Measurements from ENCODE around the gene FLII. TPM values are rescaled to one million over a fixed set of nuclear protein-coding genes. Genes with fewer than 3 reads are reported as not detected.

Gene FLII
- total and polyA plus RNA-seq, 2 donors (not counting 1 experiment from before 2014, with no cell fraction given) = 199 to 395 TPM

DNA sequence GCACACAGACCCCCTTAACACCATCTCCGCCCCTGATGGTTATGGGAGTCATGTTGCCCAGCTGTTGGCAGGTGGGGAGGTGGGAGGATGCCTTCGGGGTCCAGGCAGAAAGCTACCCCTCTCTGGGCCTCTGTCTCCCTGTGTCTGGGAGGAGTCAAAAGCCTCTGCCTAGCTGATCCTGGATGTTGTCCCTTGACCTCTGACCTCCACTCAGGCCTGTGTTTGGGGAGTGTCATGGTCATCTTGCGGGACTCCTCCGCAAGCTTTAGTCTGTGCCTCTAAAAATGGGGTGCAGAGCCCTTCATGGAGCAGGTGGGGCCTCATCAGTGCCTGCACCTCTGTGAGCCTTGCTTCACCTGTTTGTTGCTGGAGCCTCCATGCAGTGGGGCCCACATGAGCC is 29.3 kb downstream of the FLII start:
- no peak overlapping the region for H3K9ac ChIP-seq (ENCODE audit: insufficient read depth, low read length)
- no peaks in the 10 kb centered on the region for H3K27me3 ChIP-seq (ENCODE audit: control insufficient read depth, insufficient read depth, low read length)
- peaks cover 11% of the 10 kb centered on the region for H3K79me2 ChIP-seq (ENCODE audit: control insufficient read depth, insufficient read depth, low read length)
- TF ChIP-seq EZH2 (IDR thresholded peaks at IDR 0.05; ENCODE audit: low read length, missing control alignments) = no peak
- TF ChIP-seq, protein P1, sequence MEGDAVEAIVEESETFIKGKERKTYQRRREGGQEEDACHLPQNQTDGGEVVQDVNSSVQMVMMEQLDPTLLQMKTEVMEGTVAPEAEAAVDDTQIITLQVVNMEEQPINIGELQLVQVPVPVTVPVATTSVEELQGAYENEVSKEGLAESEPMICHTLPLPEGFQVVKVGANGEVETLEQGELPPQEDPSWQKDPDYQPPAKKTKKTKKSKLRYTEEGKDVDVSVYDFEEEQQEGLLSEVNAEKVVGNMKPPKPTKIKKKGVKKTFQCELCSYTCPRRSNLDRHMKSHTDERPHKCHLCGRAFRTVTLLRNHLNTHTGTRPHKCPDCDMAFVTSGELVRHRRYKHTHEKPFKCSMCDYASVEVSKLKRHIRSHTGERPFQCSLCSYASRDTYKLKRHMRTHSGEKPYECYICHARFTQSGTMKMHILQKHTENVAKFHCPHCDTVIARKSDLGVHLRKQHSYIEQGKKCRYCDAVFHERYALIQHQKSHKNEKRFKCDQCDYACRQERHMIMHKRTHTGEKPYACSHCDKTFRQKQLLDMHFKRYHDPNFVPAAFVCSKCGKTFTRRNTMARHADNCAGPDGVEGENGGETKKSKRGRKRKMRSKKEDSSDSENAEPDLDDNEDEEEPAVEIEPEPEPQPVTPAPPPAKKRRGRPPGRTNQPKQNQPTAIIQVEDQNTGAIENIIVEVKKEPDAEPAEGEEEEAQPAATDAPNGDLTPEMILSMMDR (conservative IDR thresholded peaks at IDR 0.05 in 1 of 2, IDR thresholded peaks at IDR 0.05 in 1 of 2; ENCODE audit: low read depth in 1 of 2, low read length in 2 of 2) = no peak
- no peak overlapping the region for H3K27ac ChIP-seq (ENCODE audit: insufficient read depth, low read length)
- no peak for DNase-seq (ENCODE audit: low read depth in 2 of 2)
- H3K4me1 ChIP-seq (ENCODE audit: control insufficient read depth, extremely low read depth, insufficient read depth, low read length) = peaks cover 10% of the 10 kb centered on the region
- H3K9me3 ChIP-seq (ENCODE audit: control insufficient read depth, insufficient read depth, low read depth, low read length) = no peaks in the 10 kb centered on the region
- H3K36me3 ChIP-seq (ENCODE audit: control insufficient read depth, insufficient read depth, low read length) = peaks cover 8% of the 10 kb centered on the region
- H3K4me2 ChIP-seq (ENCODE audit: extremely low read depth, insufficient read depth, low read length) = no peak overlapping the region
- no peaks in the 10 kb centered on the region for H4K20me1 ChIP-seq (ENCODE audit: control insufficient read depth, extremely low read depth, insufficient read depth, low read length)
- H2AFZ ChIP-seq (ENCODE audit: low read length) = no peak overlapping the region
- no peak overlapping the region for H3K4me3 ChIP-seq (replicated peaks in 1 of 4; ENCODE audit: control extremely low read depth in 1 of 4, insufficient read depth in 1 of 4, low read depth in 3 of 4, low read length in 4 of 4)

DNA sequence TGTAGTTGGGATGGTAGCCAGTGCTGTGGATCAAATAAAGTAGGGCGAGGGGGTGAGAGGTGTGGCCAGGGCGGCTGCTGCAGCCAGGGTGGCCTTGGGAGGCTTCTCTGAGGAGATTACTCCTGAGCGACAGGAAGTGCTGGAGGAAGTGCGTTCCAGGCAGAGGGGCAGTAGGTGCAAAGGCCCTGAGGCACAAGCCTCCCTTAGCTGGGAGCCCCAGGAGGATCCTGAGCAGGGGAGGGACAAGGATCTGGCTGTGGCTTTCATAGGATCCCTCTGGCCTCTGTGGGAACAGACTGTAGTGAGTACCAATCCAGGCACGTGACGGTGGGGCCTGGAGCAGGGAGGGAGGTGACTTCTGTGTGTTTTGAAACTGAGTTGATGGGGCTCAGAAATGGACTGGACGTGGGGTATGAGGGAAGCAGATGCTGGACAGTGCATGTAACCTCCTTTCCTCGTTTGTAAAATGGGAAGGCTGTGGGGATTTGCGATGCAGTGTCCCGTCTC is 30.3 kb downstream of the FLII start:
- Histone ChIP-seq H3K27me3 (ENCODE audit: control insufficient read depth, insufficient read depth, low read length) (no peaks in the 10 kb centered on the region), H2AFZ (ENCODE audit: low read length) (no peak overlapping the region), H3K9me3 (ENCODE audit: control insufficient read depth, insufficient read depth, low read depth, low read length) (no peaks in the 10 kb centered on the region), H3K79me2 (ENCODE audit: control insufficient read depth, insufficient read depth, low read length) (peaks cover 11% of the 10 kb centered on the region), H3K9ac (ENCODE audit: insufficient read depth, low read length) (no peak overlapping the region), H3K4me2 (ENCODE audit: extremely low read depth, insufficient read depth, low read length) (no peak overlapping the region), H3K27ac (ENCODE audit: insufficient read depth, low read length) (no peak overlapping the region), H3K4me1 (ENCODE audit: control insufficient read depth, extremely low read depth, insufficient read depth, low read length) (peaks cover 13% of the 10 kb centered on the region), H3K36me3 (ENCODE audit: control insufficient read depth, insufficient read depth, low read length) (peaks cover 5% of the 10 kb centered on the region), H4K20me1 (ENCODE audit: control insufficient read depth, extremely low read depth, insufficient read depth, low read length) (no peaks in the 10 kb centered on the region), H3K4me3 (replicated peaks in 1 of 4; ENCODE audit: control extremely low read depth in 1 of 4, insufficient read depth in 1 of 4, low read depth in 3 of 4, low read length in 4 of 4) (no peak overlapping the region)
- no peak for DNase-seq (ENCODE audit: low read depth in 2 of 2)
- TF ChIP-seq, protein P1 (conservative IDR thresholded peaks at IDR 0.05 in 1 of 2, IDR thresholded peaks at IDR 0.05 in 1 of 2; ENCODE audit: low read depth in 1 of 2, low read length in 2 of 2) = no peak
- no peak for TF ChIP-seq EZH2 (IDR thresholded peaks at IDR 0.05; ENCODE audit: low read length, missing control alignments)

DNA sequence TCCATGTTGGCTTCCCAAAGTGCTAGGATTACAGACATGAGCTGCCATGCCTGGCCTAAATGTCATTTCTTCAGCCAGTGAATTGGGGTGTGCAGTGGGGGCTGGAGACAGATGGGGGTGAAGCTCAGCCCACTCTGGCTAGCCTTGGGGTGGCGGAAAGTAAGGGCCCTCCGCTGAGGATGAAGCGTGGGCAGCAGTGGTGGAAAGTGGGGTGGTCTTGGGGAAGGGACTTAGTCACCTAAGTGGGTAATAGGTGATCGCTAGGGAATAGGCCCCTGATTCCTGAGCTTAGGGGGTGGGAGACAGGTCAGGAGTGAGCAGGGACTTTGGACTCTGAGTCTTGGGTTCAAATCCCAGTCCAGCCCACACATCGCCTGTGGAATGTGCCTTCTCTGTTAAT is 30.9 kb downstream of the FLII start:
- Histone ChIP-seq H3K4me3 (replicated peaks in 1 of 4; ENCODE audit: control extremely low read depth in 1 of 4, insufficient read depth in 1 of 4, low read depth in 3 of 4, low read length in 4 of 4) (no peak overlapping the region), H3K27me3 (ENCODE audit: control insufficient read depth, insufficient read depth, low read length) (no peaks in the 10 kb centered on the region), H3K4me2 (ENCODE audit: extremely low read depth, insufficient read depth, low read length) (no peak overlapping the region), H3K9me3 (ENCODE audit: control insufficient read depth, insufficient read depth, low read depth, low read length) (no peaks in the 10 kb centered on the region), H3K9ac (ENCODE audit: insufficient read depth, low read length) (no peak overlapping the region), H4K20me1 (ENCODE audit: control insufficient read depth, extremely low read depth, insufficient read depth, low read length) (no peaks in the 10 kb centered on the region), H2AFZ (ENCODE audit: low read length) (no peak overlapping the region), H3K79me2 (ENCODE audit: control insufficient read depth, insufficient read depth, low read length) (peaks cover 11% of the 10 kb centered on the region), H3K4me1 (ENCODE audit: control insufficient read depth, extremely low read depth, insufficient read depth, low read length) (peaks cover 13% of the 10 kb centered on the region), H3K27ac (ENCODE audit: insufficient read depth, low read length) (no peak overlapping the region), H3K36me3 (ENCODE audit: control insufficient read depth, insufficient read depth, low read length) (peaks cover 4% of the 10 kb centered on the region)
- TF ChIP-seq, protein P1 (conservative IDR thresholded peaks at IDR 0.05 in 1 of 2, IDR thresholded peaks at IDR 0.05 in 1 of 2; ENCODE audit: low read depth in 1 of 2, low read length in 2 of 2) = no peak
- TF ChIP-seq EZH2 (IDR thresholded peaks at IDR 0.05; ENCODE audit: low read length, missing control alignments) = no peak
- no peak for DNase-seq (ENCODE audit: low read depth in 2 of 2)

Data from fibroblast of lung (primary cell).